ENCODE results near the gene ZNF841. TPM values are rescaled to one million over a fixed set of nuclear protein-coding genes. Genes with fewer than 3 reads are reported as not detected.

ZNF841 gene
- total and polyA plus RNA-seq, 2 of the 13 experiments (the other 11 are each of a cell fraction or from before 2014, with no cell fraction given) = 6.2 to 14.2 TPM

GRCh38 chr19:52139252-52140031, 43.9 kb upstream of the ZNF841 start, which contains the start of gene ZNF616 (continued):
- TF ChIP-seq ZNF678 (CRISPR knock-in tag; IDR thresholded peaks at IDR 0.05) (peak; percentile 59; the same call in 1 of the 2 replicates), AHDC1 (CRISPR knock-in tag; IDR thresholded peaks at IDR 0.05; ENCODE audit: borderline replicate concordance) (no peak), ZNF704 (CRISPR knock-in tag; IDR thresholded peaks at IDR 0.05; ENCODE audit: borderline replicate concordance) (no peak), NBN (conservative IDR thresholded peaks at IDR 0.05) (no peak), CREB3 (CRISPR knock-in tag; IDR thresholded peaks at IDR 0.05) (no peak), U2AF1 (optimal IDR thresholded peaks at IDR 0.05; ENCODE audit: low read depth, low read length) (no peak), ZNF564 (CRISPR knock-in tag; IDR thresholded peaks at IDR 0.05) (peak; percentile 50; the same call in 1 of the 2 replicates), HOXA5 (CRISPR knock-in tag; IDR thresholded peaks at IDR 0.05) (no peak)
- TF ChIP-seq, protein P1, sequence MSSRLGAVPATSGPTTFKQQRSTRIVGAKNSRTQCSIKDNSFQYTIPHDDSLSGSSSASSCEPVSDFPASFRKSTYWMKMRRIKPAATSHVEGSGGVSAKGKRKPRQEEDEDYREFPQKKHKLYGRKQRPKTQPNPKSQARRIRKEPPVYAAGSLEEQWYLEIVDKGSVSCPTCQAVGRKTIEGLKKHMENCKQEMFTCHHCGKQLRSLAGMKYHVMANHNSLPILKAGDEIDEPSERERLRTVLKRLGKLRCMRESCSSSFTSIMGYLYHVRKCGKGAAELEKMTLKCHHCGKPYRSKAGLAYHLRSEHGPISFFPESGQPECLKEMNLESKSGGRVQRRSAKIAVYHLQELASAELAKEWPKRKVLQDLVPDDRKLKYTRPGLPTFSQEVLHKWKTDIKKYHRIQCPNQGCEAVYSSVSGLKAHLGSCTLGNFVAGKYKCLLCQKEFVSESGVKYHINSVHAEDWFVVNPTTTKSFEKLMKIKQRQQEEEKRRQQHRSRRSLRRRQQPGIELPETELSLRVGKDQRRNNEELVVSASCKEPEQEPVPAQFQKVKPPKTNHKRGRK (CRISPR knock-in tag; IDR thresholded peaks at IDR 0.05) = no peak
- TF ChIP-seq, protein P2, sequence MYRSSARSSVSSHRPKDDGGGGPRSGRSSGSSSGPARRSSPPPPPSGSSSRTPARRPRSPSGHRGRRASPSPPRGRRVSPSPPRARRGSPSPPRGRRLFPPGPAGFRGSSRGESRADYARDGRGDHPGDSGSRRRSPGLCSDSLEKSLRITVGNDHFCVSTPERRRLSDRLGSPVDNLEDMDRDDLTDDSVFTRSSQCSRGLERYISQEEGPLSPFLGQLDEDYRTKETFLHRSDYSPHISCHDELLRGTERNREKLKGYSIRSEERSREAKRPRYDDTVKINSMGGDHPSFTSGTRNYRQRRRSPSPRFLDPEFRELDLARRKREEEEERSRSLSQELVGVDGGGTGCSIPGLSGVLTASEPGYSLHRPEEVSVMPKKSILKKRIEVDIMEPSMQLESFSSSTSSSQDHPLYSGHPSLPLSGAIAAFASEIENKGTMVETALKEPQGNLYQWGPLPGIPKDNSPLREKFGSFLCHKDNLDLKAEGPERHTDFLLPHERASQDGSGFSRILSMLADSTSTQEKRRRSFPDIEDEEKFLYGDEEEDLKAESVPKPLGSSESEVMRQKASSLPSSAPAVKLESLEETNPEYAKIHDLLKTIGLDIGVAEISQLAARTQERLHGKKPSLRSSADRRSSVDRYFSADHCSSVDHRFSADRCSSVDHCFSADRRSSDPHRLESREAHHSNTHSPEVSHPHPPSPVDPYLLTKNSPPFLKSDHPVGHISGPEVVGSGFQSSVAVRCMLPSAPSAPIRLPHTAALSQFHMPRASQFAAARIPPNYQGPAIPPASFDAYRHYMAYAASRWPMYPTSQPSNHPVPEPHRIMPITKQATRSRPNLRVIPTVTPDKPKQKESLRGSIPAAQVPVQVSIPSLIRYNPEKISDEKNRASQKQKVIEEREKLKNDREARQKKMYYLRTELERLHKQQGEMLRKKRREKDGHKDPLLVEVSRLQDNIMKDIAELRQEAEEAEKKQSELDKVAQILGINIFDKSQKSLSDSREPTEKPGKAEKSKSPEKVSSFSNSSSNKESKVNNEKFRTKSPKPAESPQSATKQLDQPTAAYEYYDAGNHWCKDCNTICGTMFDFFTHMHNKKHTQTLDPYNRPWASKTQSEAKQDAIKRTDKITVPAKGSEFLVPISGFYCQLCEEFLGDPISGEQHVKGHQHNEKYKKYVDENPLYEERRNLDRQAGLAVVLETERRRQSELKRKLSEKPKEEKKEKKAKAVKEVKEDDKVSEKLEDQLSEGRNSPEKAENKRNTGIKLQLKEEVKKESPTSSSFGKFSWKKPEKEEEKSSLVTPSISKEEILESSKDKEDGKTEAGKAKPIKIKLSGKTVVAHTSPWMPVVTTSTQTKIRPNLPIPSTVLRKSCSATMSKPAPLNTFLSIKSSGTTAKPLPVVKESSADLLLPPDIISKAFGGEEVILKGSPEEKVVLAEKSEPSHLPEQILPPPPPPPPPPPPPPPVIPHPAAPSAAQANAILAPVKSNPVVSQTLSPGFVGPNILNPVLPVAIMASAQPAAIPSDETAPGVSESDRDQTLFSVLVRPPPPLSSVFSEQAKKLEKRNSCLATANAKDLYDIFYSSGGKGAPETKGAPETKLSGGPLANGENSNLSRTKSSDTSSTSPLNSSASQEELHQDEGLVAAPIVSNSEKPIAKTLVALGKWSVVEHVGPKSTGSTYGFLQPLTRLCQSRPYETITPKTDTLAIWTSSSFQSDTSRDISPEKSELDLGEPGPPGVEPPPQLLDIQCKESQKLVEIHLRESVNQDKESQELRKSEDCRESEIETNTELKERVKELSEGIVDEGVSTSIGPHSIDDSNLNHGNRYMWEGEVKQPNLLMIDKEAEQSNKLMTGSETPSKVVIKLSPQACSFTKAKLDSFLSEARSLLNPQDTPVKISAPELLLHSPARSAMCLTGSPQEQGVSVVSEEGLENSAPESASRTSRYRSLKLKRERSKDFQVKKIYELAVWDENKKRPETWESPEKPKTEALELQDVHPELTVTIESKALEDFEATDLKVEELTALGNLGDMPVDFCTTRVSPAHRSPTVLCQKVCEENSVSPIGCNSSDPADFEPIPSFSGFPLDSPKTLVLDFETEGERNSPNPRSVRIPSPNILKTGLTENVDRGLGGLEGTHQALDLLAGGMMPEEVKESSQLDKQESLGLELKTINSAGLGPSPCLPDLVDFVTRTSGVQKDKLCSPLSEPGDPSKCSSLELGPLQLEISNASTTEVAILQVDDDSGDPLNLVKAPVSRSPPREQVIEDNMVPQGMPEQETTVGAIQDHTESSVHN (CRISPR knock-in tag; IDR thresholded peaks at IDR 0.05) = peak; percentile 93

All from HepG2 (cell line).